ENCODE measurements around the gene KIF21B. TPM values are rescaled to one million over a fixed set of nuclear protein-coding genes. Genes with fewer than 3 reads are reported as not detected.

The KIF21B gene
- total RNA-seq, 2 experiments from 2014 or later, result 93.5 to 94.0 TPM

DNA sequence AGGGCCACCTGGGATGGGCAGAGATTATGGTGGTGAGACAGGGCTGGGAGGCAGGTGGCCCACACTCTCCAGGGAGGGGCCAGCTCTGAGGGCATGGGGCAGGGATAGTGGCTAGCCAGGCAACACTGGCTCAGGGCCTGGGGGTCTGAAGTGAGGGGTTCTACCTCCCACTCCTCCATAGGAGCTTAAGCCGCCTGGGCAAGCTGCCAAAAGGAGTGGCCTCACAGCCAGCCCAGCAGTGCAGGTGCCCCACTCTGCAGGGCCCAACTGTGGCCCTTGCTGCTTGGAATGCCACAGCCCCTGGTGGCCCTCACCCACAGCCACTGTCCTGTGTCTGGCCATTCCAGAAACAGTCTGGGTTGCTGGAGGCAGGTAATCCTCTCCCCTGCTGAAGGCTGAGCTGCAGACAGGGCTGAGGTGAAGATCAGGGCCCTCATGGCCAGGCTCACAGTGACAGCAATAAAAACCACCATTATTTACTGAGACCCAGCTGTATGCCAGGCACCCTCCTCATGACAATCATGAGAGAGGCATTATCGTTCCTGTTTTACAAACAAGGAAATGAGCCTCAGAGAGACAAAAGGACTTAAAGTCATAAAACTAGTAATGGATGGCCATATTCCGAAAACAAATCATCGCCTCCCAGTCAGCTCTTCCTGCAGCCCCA is 31.0 kb downstream of the KIF21B start:
- H3K4me3 Mint-ChIP-seq, result no peak overlapping the region
- H3K36me3 Mint-ChIP-seq (ENCODE audit: low read depth), result peaks cover 44% of the 10 kb centered on the region
- ATAC-seq (no peak), DNase-seq (no peak)
- ChIA-PET CTCF (interaction anchor here (1.9 to 4.0 kb wide), 2 partner anchors 13 to 21 kb away, joined by 5 to 29 read pairs; no protein-coding TSS in a partner anchor), POLR2A (no interaction called here)
- no peaks in the 10 kb centered on the region for H3K9me3 Mint-ChIP-seq
- H3K4me1 Mint-ChIP-seq (ENCODE audit: low read depth), result no peaks in the 10 kb centered on the region
- TF ChIP-seq CTCF (IDR thresholded peaks at IDR 0.05), result no peak
- intact Hi-C loops (cut with micrococcal nuclease), result no loop called here
- no peak overlapping the region for H3K27ac Mint-ChIP-seq
- no peaks in the 10 kb centered on the region for H3K27me3 Mint-ChIP-seq

- H3K4me3 Mint-ChIP-seq, result no peak overlapping the region
These were observed 32.4 kb downstream of the KIF21B start for GRCh38 chr1:200991097-200991614.

GRCh38 chr1:200990114-200990513 is 33.4 kb downstream of the KIF21B start:
- Mint-ChIP-seq H3K4me3 (no peak overlapping the region), H3K4me1 (ENCODE audit: low read depth) (no peaks in the 10 kb centered on the region), H3K9me3 (no peaks in the 10 kb centered on the region), H3K27ac (no peak overlapping the region), H3K27me3 (no peaks in the 10 kb centered on the region), H3K36me3 (ENCODE audit: low read depth) (peaks cover 42% of the 10 kb centered on the region)
- CTCF ChIA-PET, result interaction anchor here (0.5 to 4.0 kb wide), 5 partner anchors 11 to 368 kb away, joined by 3 to 29 read pairs (median 4); no protein-coding TSS in a partner anchor
- DNase-seq, result no peak
- no peak for ATAC-seq
- POLR2A ChIA-PET, result interaction anchor here (1.0 to 1.1 kb wide), 2 partner anchors 10 kb away, joined by 3 to 4 read pairs; no protein-coding TSS in a partner anchor
- no peak for TF ChIP-seq CTCF (IDR thresholded peaks at IDR 0.05)
- intact Hi-C loops (cut with micrococcal nuclease), result no loop called here

More at GRCh38 chr1:200991097-200991614, 32.4 kb downstream of the KIF21B start:
- Mint-ChIP-seq H3K36me3 (ENCODE audit: low read depth) (peaks cover 44% of the 10 kb centered on the region), H3K27me3 (no peaks in the 10 kb centered on the region), H3K4me1 (ENCODE audit: low read depth) (no peaks in the 10 kb centered on the region), H3K9me3 (no peaks in the 10 kb centered on the region), H3K27ac (no peak overlapping the region)
- no peak for TF ChIP-seq CTCF (IDR thresholded peaks at IDR 0.05)
- CTCF ChIA-PET, result interaction anchor here (1.0 to 4.0 kb wide), 4 partner anchors 12 to 35 kb away, joined by 4 to 29 read pairs (median 9); no protein-coding TSS in a partner anchor
- DNase-seq, result no peak
- POLR2A ChIA-PET, result no interaction called here
- intact Hi-C loops (cut with micrococcal nuclease), result no loop called here
- no peak for ATAC-seq

DNA sequence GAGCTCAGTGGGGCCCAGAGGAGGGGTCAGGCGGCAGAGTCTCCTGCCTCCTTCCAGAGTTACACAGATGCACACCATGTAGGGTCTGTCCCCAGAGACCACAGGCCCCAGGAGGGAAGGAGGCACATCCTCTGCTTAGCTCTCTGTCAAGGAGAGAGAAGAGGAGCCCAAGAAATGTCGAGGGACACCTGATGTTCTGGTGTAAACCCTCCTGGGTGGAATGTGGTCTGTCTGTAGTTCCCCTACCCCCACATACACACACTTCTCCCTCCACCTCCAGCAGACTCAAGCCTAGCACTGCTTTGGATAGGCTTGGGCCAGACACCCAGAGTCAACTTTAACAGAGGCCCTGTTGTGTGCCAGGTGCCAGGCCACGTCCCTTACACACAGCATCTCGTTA is 34.2 kb downstream of the KIF21B start:
- peak overlapping the region; percentile 49 for H3K27ac Mint-ChIP-seq
- ATAC-seq (no peak), DNase-seq (no peak)
- ChIA-PET CTCF (interaction anchor here (1.5 to 4.0 kb wide), 5 partner anchors 10 to 53 kb away, joined by 4 to 29 read pairs (median 5); no protein-coding TSS in a partner anchor), POLR2A (interaction anchor here (0.9 to 1.1 kb wide), 3 partner anchors 9 to 27 kb away, joined by 3 to 4 read pairs (median 3); no protein-coding TSS in a partner anchor)
- no peaks in the 10 kb centered on the region for H3K27me3 Mint-ChIP-seq
- H3K4me3 Mint-ChIP-seq, result no peak overlapping the region
- H3K4me1 Mint-ChIP-seq (ENCODE audit: low read depth), result no peaks in the 10 kb centered on the region
- peaks cover 41% of the 10 kb centered on the region for H3K36me3 Mint-ChIP-seq (ENCODE audit: low read depth)
- no peaks in the 10 kb centered on the region for H3K9me3 Mint-ChIP-seq
- intact Hi-C loops (cut with micrococcal nuclease), result no loop called here
- TF ChIP-seq CTCF (IDR thresholded peaks at IDR 0.05), result no peak

GRCh38 chr1:200988693-200989092 is 34.8 kb downstream of the KIF21B start:
- no peak overlapping the region for H3K27ac Mint-ChIP-seq
- POLR2A ChIA-PET, result interaction anchor here (0.9 kb wide), 2 partner anchors 10 to 28 kb away, joined by 3 read pairs; no protein-coding TSS in a partner anchor
- H3K9me3 Mint-ChIP-seq, result no peaks in the 10 kb centered on the region

More at GRCh38 chr1:200988693-200989092, 34.8 kb downstream of the KIF21B start:
- no peaks in the 10 kb centered on the region for H3K27me3 Mint-ChIP-seq
- no peak for DNase-seq
- no peaks in the 10 kb centered on the region for H3K4me1 Mint-ChIP-seq (ENCODE audit: low read depth)
- H3K4me3 Mint-ChIP-seq, result no peak overlapping the region
- H3K36me3 Mint-ChIP-seq (ENCODE audit: low read depth), result peaks cover 46% of the 10 kb centered on the region
- TF ChIP-seq CTCF (IDR thresholded peaks at IDR 0.05), result no peak
- CTCF ChIA-PET, result interaction anchor here (1.5 to 3.1 kb wide), 5 partner anchors 9 to 54 kb away, joined by 4 to 13 read pairs (median 5); no protein-coding TSS in a partner anchor
- intact Hi-C loops (cut with micrococcal nuclease), result no loop called here
- ATAC-seq, result no peak
